Lung (tissue), 12 donors: Measurements from ENCODE around the gene RHEB. TPM values are rescaled to one million over a fixed set of nuclear protein-coding genes. Genes with fewer than 3 reads are reported as not detected.

Source experiments
- ATAC-seq: fragments of 200-7000 bp; cut with Tn5 transposase; one replicate; pipeline ENCODE4 v1.9.1; 2020; ENCODE audit warnings: moderate number of reproducible peaks; ENCODE audit not compliant: insufficient read depth, low FRiP score
- DNase-seq, 3 donors: peaks; one replicate each; pipeline ENCODE4 v3.0.0-alpha.2; 2013 to 2017
- H3K27ac ChIP-seq, 2 donors: one replicate each; pipeline ENCODE4 v1.5.1; 2013; ENCODE audit warnings: mild to moderate bottlenecking in 2 of 2, moderate library complexity in 2 of 2, control low read depth in 1 of 2, inconsistent platforms in 1 of 2, low read depth in 1 of 2, low read length in 1 of 2
- H3K27me3 ChIP-seq, 3 donors: one replicate each; pipeline ENCODE4 v1.5.1; 2013; ENCODE audit warnings: low read length in 2 of 3; ENCODE audit not compliant: control insufficient read depth in 3 of 3, insufficient read depth in 3 of 3
- H3K36me3 ChIP-seq, 4 donors: one replicate each; pipeline ENCODE4 v1.5.1; 2013; ENCODE audit warnings: low read length in 4 of 4, mild to moderate bottlenecking in 1 of 4, moderate library complexity in 1 of 4; ENCODE audit not compliant: control insufficient read depth in 4 of 4, insufficient read depth in 4 of 4
- H3K4me1 ChIP-seq, 5 donors: one replicate each; pipeline ENCODE4 v1.5.1; 2013; ENCODE audit warnings: low read length in 5 of 5, mild to moderate bottlenecking in 2 of 5, moderate library complexity in 1 of 5; ENCODE audit not compliant: control insufficient read depth in 5 of 5, insufficient read depth in 5 of 5
- H3K4me3 ChIP-seq: one replicate; pipeline ENCODE4 v1.5.1; 2013; ENCODE audit warnings: mild to moderate bottlenecking, control low read depth, moderate library complexity
- H3K9ac ChIP-seq, 2 donors: one replicate each; pipeline ENCODE4 v1.5.1; 2013; ENCODE audit warnings: low read length in 2 of 2, control low read depth in 1 of 2; ENCODE audit not compliant: insufficient read depth in 1 of 2
- H3K9me3 ChIP-seq, 4 donors: one replicate each; pipeline ENCODE4 v1.5.1; 2013; ENCODE audit warnings: low read length in 3 of 4, mild to moderate bottlenecking in 1 of 4, moderate library complexity in 1 of 4; ENCODE audit not compliant: control insufficient read depth in 4 of 4, insufficient read depth in 3 of 4
- WGBS, 2 donors: extraction: QIAGEN DNeasy Blood & Tissue Kit; methylation state at CpG; one replicate each; pipeline ENCODE4 v1.1.7; 2013; 5-methylcytosine and 5-hydroxymethylcytosine counted together
- polyA plus RNA-seq, 2 donors: library from polyadenylated mRNA; stranded (reverse); fragments of 200-250 nt; gene quantifications; one replicate each; pipeline ENCODE4 v1.2.1, GENCODE V29; 2013
- total RNA-seq, 2 donors: library from RNA; depleted of rRNA in 1 of 2; stranded (reverse); fragments of >200 nt in 1 of 2; gene quantifications; one replicate each; pipeline ENCODE4 v1.2.1, GENCODE V29; 2014 to 2021
- TF ChIP-seq, protein P1 (sequence below): IDR thresholded peaks from 2 replicates; pipeline ENCODE4 v1.5.1; 2012; ENCODE audit warnings: mild to moderate bottlenecking; ENCODE audit errors: control extremely low read depth, extremely low read depth
- donor health status: control.
- donor health status: control.
- donor health status: Bipolar disorder and iron deficiency.
- donor health status: healthy.
- donor health status: DM: yes; HTN: yes; CAD: no.

RHEB gene
- total and polyA plus RNA-seq, 4 donors: 65.6 to 117 (median 83.8) TPM

- ATAC-seq (no peak), DNase-seq (no peak)
- Histone ChIP-seq H3K27ac (no peak overlapping the region), H3K27me3 (no peaks in the 10 kb centered on the region), H3K9me3 (no peaks in the 10 kb centered on the region), H3K4me3 (no peak overlapping the region), H3K36me3 (peaks cover 9 to 31% (median 19%) of the 10 kb centered on the region in 4 donors), H3K4me1 (peaks cover 0 to 9% (median 0%) of the 10 kb centered on the region in 5 donors), H3K9ac (no peak overlapping the region)
- WGBS, 2 donors: 61 to 91% methylated on average over 2 of the region's 2 CpGs
- TF ChIP-seq, protein P1, sequence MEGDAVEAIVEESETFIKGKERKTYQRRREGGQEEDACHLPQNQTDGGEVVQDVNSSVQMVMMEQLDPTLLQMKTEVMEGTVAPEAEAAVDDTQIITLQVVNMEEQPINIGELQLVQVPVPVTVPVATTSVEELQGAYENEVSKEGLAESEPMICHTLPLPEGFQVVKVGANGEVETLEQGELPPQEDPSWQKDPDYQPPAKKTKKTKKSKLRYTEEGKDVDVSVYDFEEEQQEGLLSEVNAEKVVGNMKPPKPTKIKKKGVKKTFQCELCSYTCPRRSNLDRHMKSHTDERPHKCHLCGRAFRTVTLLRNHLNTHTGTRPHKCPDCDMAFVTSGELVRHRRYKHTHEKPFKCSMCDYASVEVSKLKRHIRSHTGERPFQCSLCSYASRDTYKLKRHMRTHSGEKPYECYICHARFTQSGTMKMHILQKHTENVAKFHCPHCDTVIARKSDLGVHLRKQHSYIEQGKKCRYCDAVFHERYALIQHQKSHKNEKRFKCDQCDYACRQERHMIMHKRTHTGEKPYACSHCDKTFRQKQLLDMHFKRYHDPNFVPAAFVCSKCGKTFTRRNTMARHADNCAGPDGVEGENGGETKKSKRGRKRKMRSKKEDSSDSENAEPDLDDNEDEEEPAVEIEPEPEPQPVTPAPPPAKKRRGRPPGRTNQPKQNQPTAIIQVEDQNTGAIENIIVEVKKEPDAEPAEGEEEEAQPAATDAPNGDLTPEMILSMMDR: no peak
Measured at GRCh38 chr7:151470711-151471110, 49.0 kb downstream of the RHEB start.

GRCh38 chr7:151469281-151469680 is 50.4 kb downstream of the RHEB start:
- H3K9ac ChIP-seq: no peak overlapping the region
- H3K36me3 ChIP-seq: peaks cover 15 to 40% (median 29%) of the 10 kb centered on the region in 4 donors
- 60 to 79% methylated on average over 5 of the region's 5 CpGs for WGBS, 2 donors
- ATAC-seq (no peak), DNase-seq (no peak)
- peaks cover 0 to 9% (median 0%) of the 10 kb centered on the region in 5 donors for H3K4me1 ChIP-seq
- H3K9me3 ChIP-seq: no peaks in the 10 kb centered on the region
- H3K27me3 ChIP-seq: no peaks in the 10 kb centered on the region
- no peak overlapping the region for H3K4me3 ChIP-seq
- H3K27ac ChIP-seq: no peak overlapping the region
- TF ChIP-seq, protein P1: no peak

DNA sequence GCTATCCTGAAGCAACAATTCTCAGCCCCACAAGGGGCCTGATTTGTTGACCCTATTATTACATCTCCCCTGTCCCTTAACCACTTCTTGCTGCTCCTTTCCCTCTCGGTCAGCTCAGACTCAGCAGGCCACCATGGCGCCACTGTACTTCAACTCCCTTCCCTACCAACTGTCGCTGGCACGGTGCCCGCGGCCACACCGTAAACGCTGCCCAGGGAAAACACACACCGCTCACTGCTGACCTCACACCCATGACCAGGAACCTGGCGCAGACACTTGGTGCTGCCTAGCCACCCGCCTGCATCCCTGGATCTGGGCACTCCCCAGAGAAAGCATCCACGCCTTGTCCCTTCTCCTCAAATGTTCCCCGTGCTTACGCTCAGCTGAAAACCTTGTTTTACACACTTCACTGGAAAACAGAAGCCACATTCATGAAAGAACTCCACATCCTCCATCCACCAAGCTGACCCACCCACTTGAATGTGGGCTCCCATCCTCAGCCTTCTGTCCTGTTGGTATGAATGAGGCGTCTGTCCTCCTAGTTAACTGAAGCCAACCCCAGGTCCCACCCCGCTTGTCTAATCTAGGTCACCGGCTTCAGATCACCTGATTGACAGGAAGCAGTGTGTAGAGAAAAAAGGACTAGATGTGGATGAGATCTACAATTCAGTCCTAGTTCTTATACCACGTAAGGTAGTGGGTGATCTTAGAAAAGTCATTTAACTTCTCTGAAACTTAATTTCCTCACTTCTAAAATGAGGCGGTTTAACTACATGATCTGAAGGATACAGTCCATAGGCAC is 51.3 kb downstream of the RHEB start:
- H3K4me1 ChIP-seq: peaks cover 0 to 9% (median 0%) of the 10 kb centered on the region in 5 donors
- no peak overlapping the region for H3K9ac ChIP-seq
- no peak overlapping the region for H3K27ac ChIP-seq
- no peak overlapping the region for H3K4me3 ChIP-seq
- H3K36me3 ChIP-seq: peaks cover 15 to 42% (median 31%) of the 10 kb centered on the region in 4 donors
- TF ChIP-seq, protein P1: no peak
- WGBS, 2 donors: 94 to 96% methylated on average over 19 of the region's 19 CpGs
- DNase-seq (no peak), ATAC-seq (no peak)
- H3K9me3 ChIP-seq: peaks cover 0 to 1% (median 0%) of the 10 kb centered on the region in 4 donors
- no peaks in the 10 kb centered on the region for H3K27me3 ChIP-seq
